Measurements from ENCODE around the gene KCNJ9. TPM values are rescaled to one million over a fixed set of nuclear protein-coding genes. Genes with fewer than 3 reads are reported as not detected.
A peak's percentile ranks its signal among the peaks of the same experiment; 100 is the strongest.

KCNJ9 gene
- total RNA-seq, 1 donor from 2014 or later: not detected

GRCh38 chr1:160087118-160087662, 5.9 kb downstream of the KCNJ9 start:
- DNase-seq (ENCODE audit: low spot score): no peak

GRCh38 chr1:160089883-160090282, 8.5 kb downstream of the KCNJ9 start:
- no peak for DNase-seq (ENCODE audit: low spot score)

- no peak for DNase-seq (ENCODE audit: low spot score)
Observed at GRCh38 chr1:160090760-160091159, 9.4 kb downstream of the KCNJ9 start.

GRCh38 chr1:160091666-160092223, 10.4 kb downstream of the KCNJ9 start:
- no peak for DNase-seq (ENCODE audit: low spot score)

- DNase-seq (ENCODE audit: low spot score): no peak
Observed at GRCh38 chr1:160092366-160093068, 11.2 kb downstream of the KCNJ9 start.

- no peak for DNase-seq (ENCODE audit: low spot score)
Observed at GRCh38 chr1:160093069-160093395, 11.7 kb downstream of the KCNJ9 start.

GRCh38 chr1:160093624-160094290, 12.4 kb downstream of the KCNJ9 start:
- no peak for DNase-seq (ENCODE audit: low spot score)

- DNase-seq (ENCODE audit: low spot score): no peak
Observed at GRCh38 chr1:160094291-160094625, 12.9 kb downstream of the KCNJ9 start.

- DNase-seq (ENCODE audit: low spot score): no peak
Observed at GRCh38 chr1:160094806-160095205, 13.5 kb downstream of the KCNJ9 start.

GRCh38 chr1:160095382-160096105, 14.2 kb downstream of the KCNJ9 start:
- DNase-seq (ENCODE audit: low spot score): no peak

GRCh38 chr1:160096274-160097116, 15.2 kb downstream of the KCNJ9 start:
- no peak for DNase-seq (ENCODE audit: low spot score)

GRCh38 chr1:160097151-160097910, 16.0 kb downstream of the KCNJ9 start:
- DNase-seq (ENCODE audit: low spot score): no peak

GRCh38 chr1:160097911-160098851, 16.8 kb downstream of the KCNJ9 start, which contains the start of gene IGSF8:
Gene IGSF8, minus strand, starts transcription at chr1:160098619. Its CDS starts 147 bp downstream, at chr1:160098472.
- DNase-seq (ENCODE audit: low spot score): peak; percentile 89

GRCh38 chr1:160098852-160099561, 17.7 kb downstream of the KCNJ9 start:
- peak; percentile 97 for DNase-seq (ENCODE audit: low spot score)

- DNase-seq (ENCODE audit: low spot score): no peak
Observed at GRCh38 chr1:160099716-160100375, 18.5 kb downstream of the KCNJ9 start.

GRCh38 chr1:160101037-160101716, 19.8 kb downstream of the KCNJ9 start:
- DNase-seq (ENCODE audit: low spot score): peak; percentile 79

GRCh38 chr1:160101717-160102522, 20.6 kb downstream of the KCNJ9 start:
- peak; percentile 73 for DNase-seq (ENCODE audit: low spot score)
